Measurements from ENCODE around the gene U2AF2.

U2AF2 gene

GRCh38 chr19:55654868-55655647, at the start of gene U2AF2:
TSS of gene U2AF2 (plus strand) at chr19:55655035. CDS start at chr19:55655105, 70 bp downstream.
- peak; percentile 96 to 98 for DNase-seq

- peak; percentile 99 to 100 for DNase-seq
Observed at GRCh38 chr19:55605207-55605636, 49.6 kb upstream of the U2AF2 start.

- peak; percentile 59 to 82 for DNase-seq
Observed at GRCh38 chr19:55605637-55606470, 49.0 kb upstream of the U2AF2 start, which contains the start of gene ZNF865. TSS of gene ZNF865 (plus strand) at chr19:55605647. CDS start at chr19:55613619, 7,972 bp downstream.

GRCh38 chr19:55606471-55606787, 48.4 kb upstream of the U2AF2 start:
- DNase-seq, result no peak

GRCh38 chr19:55606817-55607216, 48.0 kb upstream of the U2AF2 start:
- DNase-seq, result no peak

GRCh38 chr19:55609326-55609725, 45.5 kb upstream of the U2AF2 start:
- DNase-seq, result no peak

- DNase-seq, result no peak
Observed at GRCh38 chr19:55611300-55611982, 43.4 kb upstream of the U2AF2 start.

- DNase-seq, result no peak
Observed at GRCh38 chr19:55611983-55612645, 42.7 kb upstream of the U2AF2 start.

GRCh38 chr19:55613396-55613795, 41.4 kb upstream of the U2AF2 start:
- no peak for DNase-seq

GRCh38 chr19:55613930-55614710, 40.7 kb upstream of the U2AF2 start:
- DNase-seq, result no peak

- DNase-seq, result no peak
Observed at GRCh38 chr19:55614711-55615542, 39.9 kb upstream of the U2AF2 start.

- no peak for DNase-seq
Observed at GRCh38 chr19:55615543-55616394, 39.1 kb upstream of the U2AF2 start.

- no peak for DNase-seq
Observed at GRCh38 chr19:55616395-55616875, 38.4 kb upstream of the U2AF2 start.

- DNase-seq, result no peak
Observed at GRCh38 chr19:55617426-55617825, 37.4 kb upstream of the U2AF2 start.

- no peak for DNase-seq
Observed at GRCh38 chr19:55618426-55618825, 36.4 kb upstream of the U2AF2 start.

- DNase-seq, result no peak
Observed at GRCh38 chr19:55619286-55619685, 35.5 kb upstream of the U2AF2 start.

GRCh38 chr19:55620410-55621204, 34.2 kb upstream of the U2AF2 start:
- no peak for DNase-seq

GRCh38 chr19:55621205-55621672, 33.6 kb upstream of the U2AF2 start:
- DNase-seq, result no peak

- DNase-seq, result no peak
Observed at GRCh38 chr19:55621673-55622231, 33.1 kb upstream of the U2AF2 start.
